SU-DHL-6 (cell line): ENCODE results near the gene LARP4B.

Experiments used
- H2AFZ ChIP-seq: fragments of 200-600 bp; sonication (generic); 2 replicates; pipeline ENCODE4 v1.6.1; 2014; ENCODE audit warnings: low read depth, mild to moderate bottlenecking, moderate library complexity, mixed read lengths, antibody characterized with exemption, low read length; ENCODE audit not compliant: severe bottlenecking
- H3F3A ChIP-seq: fragments of 200-600 bp; shearing (Covaris generic); 2 replicates; pipeline ENCODE4 v1.6.0; 2016; ENCODE audit warnings: antibody characterized with exemption, mild to moderate bottlenecking; ENCODE audit not compliant: insufficient read depth
- H3K27ac ChIP-seq: fragments of 200-600 bp; sonication (generic); 2 replicates; pipeline ENCODE4 v1.5.1; 2016; ENCODE audit warnings: low read depth, mild to moderate bottlenecking, low read length, moderate library complexity, mixed read lengths
- H3K27me3 ChIP-seq: fragments of 200-600 bp; sonication (generic), shearing (Covaris generic); 2 replicates; pipeline ENCODE4 v1.6.0; 2014; ENCODE audit warnings: mild to moderate bottlenecking, low read length
- H3K36me3 ChIP-seq: fragments of 200-600 bp; sonication (generic); 2 replicates; pipeline ENCODE4 v1.6.1; 2014; ENCODE audit warnings: mild to moderate bottlenecking, low read length, mixed read lengths
- H3K4me2 ChIP-seq: fragments of 300-600, 200-600 bp; shearing (Covaris generic), sonication (generic); 2 replicates; pipeline ENCODE4 v1.6.0; 2014; ENCODE audit warnings: low read length, low read depth, mild to moderate bottlenecking; ENCODE audit not compliant: poor library complexity, severe bottlenecking
- H3K4me3 ChIP-seq: fragments of 200-600 bp; sonication (generic); 2 replicates; pipeline ENCODE4 v1.5.1; 2014; ENCODE audit warnings: antibody characterized with exemption, low read length, mild to moderate bottlenecking, mixed read lengths; ENCODE audit not compliant: insufficient read depth, poor library complexity, severe bottlenecking
- H3K79me2 ChIP-seq: fragments of 200-600 bp; sonication (generic); 2 replicates; pipeline ENCODE4 v1.6.1; 2014; ENCODE audit warnings: mild to moderate bottlenecking, low read length, moderate library complexity; ENCODE audit not compliant: insufficient read depth
- H3K9ac ChIP-seq: fragments of 200-600 bp; sonication (generic); 2 replicates; pipeline ENCODE4 v1.7.0; 2014; ENCODE audit warnings: mild to moderate bottlenecking, low read length
- H3K9me2 ChIP-seq: fragments of 200-600 bp; sonication (generic); replicated peaks from 2 replicates; pipeline ENCODE4 v1.6.1; 2014; ENCODE audit warnings: low read length; ENCODE audit not compliant: insufficient read depth
- H3K9me3 ChIP-seq: fragments of 200-600 bp; sonication (generic); 2 replicates; pipeline ENCODE4 v1.6.1; 2014; ENCODE audit warnings: low read length, mixed read lengths; ENCODE audit not compliant: insufficient read depth
- H4K20me1 ChIP-seq: fragments of 200-600 bp; sonication (generic); 2 replicates; pipeline ENCODE4 v1.6.1; 2014; ENCODE audit warnings: low read depth, mild to moderate bottlenecking, antibody characterized with exemption, low read length, moderate library complexity, mixed read lengths
- EZH2phosphoT487 ChIP-seq: fragments of 200-600 bp; sonication (generic), shearing (Covaris generic); conservative IDR thresholded peaks from 2 replicates; pipeline ENCODE4 v1.6.1; 2018; ENCODE audit warnings: mild to moderate bottlenecking, antibody characterized with exemption, low read length, moderate library complexity, mixed read lengths
- TF ChIP-seq, protein P1 (sequence below): fragments of 200-600 bp; sonication (generic); IDR thresholded peaks from one replicate; pipeline ENCODE4 v1.5.1; 2017; ENCODE audit warnings: antibody characterized with exemption, mild to moderate bottlenecking, low read length, moderate library complexity; ENCODE audit not compliant: insufficient read depth, poor library complexity, severe bottlenecking

The LARP4B gene

GRCh38 chr10:843703-844102 lies 87.8 kb downstream of the LARP4B start:
- peaks cover 48% of the 10 kb centered on the region for H3K79me2 ChIP-seq

GRCh38 chr10:842795-843194 lies 88.7 kb downstream of the LARP4B start:
- Histone ChIP-seq H2AFZ (no peak overlapping the region), H3K36me3 (peaks cover 46% of the 10 kb centered on the region), H3K9me2 (no peaks in the 10 kb centered on the region), H4K20me1 (0 out of 2 replicates have a peak, but pooled peaks cover 6% of the 10 kb centered on the region), H3K4me3 (no peak overlapping the region), H3F3A (no peaks in the 10 kb centered on the region; the same call in 1 of the 2 replicates), H3K9me3 (no peaks in the 10 kb centered on the region), H3K27me3 (no peaks in the 10 kb centered on the region), H3K9ac (no peak overlapping the region), H3K4me2 (no peak overlapping the region), H3K79me2 (peaks cover 40% of the 10 kb centered on the region), H3K27ac (no peak overlapping the region)
- TF ChIP-seq, protein P1, sequence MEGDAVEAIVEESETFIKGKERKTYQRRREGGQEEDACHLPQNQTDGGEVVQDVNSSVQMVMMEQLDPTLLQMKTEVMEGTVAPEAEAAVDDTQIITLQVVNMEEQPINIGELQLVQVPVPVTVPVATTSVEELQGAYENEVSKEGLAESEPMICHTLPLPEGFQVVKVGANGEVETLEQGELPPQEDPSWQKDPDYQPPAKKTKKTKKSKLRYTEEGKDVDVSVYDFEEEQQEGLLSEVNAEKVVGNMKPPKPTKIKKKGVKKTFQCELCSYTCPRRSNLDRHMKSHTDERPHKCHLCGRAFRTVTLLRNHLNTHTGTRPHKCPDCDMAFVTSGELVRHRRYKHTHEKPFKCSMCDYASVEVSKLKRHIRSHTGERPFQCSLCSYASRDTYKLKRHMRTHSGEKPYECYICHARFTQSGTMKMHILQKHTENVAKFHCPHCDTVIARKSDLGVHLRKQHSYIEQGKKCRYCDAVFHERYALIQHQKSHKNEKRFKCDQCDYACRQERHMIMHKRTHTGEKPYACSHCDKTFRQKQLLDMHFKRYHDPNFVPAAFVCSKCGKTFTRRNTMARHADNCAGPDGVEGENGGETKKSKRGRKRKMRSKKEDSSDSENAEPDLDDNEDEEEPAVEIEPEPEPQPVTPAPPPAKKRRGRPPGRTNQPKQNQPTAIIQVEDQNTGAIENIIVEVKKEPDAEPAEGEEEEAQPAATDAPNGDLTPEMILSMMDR = no peak
- TF ChIP-seq EZH2phosphoT487 = no peak

More at GRCh38 chr10:843703-844102, 87.8 kb downstream of the LARP4B start:
- Histone ChIP-seq H3K4me2 (no peak overlapping the region), H3K9ac (no peak overlapping the region), H3K36me3 (peaks cover 51% of the 10 kb centered on the region), H3K27ac (no peak overlapping the region), H3K27me3 (no peaks in the 10 kb centered on the region), H3K9me2 (no peaks in the 10 kb centered on the region), H3K4me3 (no peak overlapping the region), H2AFZ (no peak overlapping the region), H4K20me1 (0 out of 2 replicates have a peak, but pooled peaks cover 3% of the 10 kb centered on the region), H3F3A (no peaks in the 10 kb centered on the region; the same call in 1 of the 2 replicates), H3K9me3 (no peaks in the 10 kb centered on the region)
- TF ChIP-seq EZH2phosphoT487 = no peak
- TF ChIP-seq, protein P1 = no peak

DNA sequence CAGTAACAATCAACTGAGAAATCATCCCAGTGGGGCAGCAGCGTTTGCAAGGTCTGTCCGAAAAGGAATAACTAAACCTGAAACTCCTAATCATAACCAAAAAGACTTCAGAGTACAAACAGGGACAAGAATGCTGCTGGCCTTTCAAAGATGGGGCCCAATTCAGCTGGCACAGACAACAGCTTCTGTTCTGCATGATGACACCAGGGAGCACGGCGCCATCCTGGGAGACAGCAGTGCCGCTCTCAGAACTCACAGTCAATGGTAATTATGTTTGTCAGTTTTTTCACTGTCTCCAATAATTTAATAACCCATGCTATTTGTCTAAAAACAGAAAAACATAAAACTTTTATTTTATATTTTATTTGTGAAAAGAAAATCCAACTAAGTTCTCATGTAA lies 90.0 kb downstream of the LARP4B start:
- Histone ChIP-seq H3K4me3 (no peak overlapping the region), H3K79me2 (peaks cover 36% of the 10 kb centered on the region), H3K27ac (no peak overlapping the region), H3K9me3 (no peaks in the 10 kb centered on the region), H3K9ac (no peak overlapping the region), H3F3A (no peaks in the 10 kb centered on the region; the same call in 1 of the 2 replicates), H3K4me2 (no peak overlapping the region), H4K20me1 (0 out of 2 replicates have a peak, but pooled peaks cover 6% of the 10 kb centered on the region), H2AFZ (no peak overlapping the region), H3K27me3 (no peaks in the 10 kb centered on the region), H3K36me3 (peaks cover 52% of the 10 kb centered on the region), H3K9me2 (no peaks in the 10 kb centered on the region)
- TF ChIP-seq, protein P1 = no peak
- TF ChIP-seq EZH2phosphoT487 = no peak
